ENCODE results near the gene MPL.

- TF ChIP-seq REST (IDR thresholded peaks at IDR 0.05; ENCODE audit: insufficient replicate concordance, low read depth) (no peak), CTCF (IDR thresholded peaks at IDR 0.05; ENCODE audit: insufficient read depth, low read length) (no peak)
Observed at GRCh38 chr1:43331688-43332087, 5.9 kb upstream of the MPL start.

All from HL-60 (cell line).